AG04449 (cell line): ENCODE data around the gene CDYL.

ENCODE experiments used
- CTCF ChIA-PET: fragments of 350-600 bp; formaldehyde crosslinking; extraction: SDS; loops from one replicate; lab custom pipeline; 2021; ENCODE audit warnings: antibody characterized with exemption; lab: Yijun Ruan, JAX
- POLR2A ChIA-PET: fragments of 400-600, 350-600 bp; formaldehyde crosslinking; extraction: SDS; loops from one replicate; lab custom pipeline; 2020; ENCODE audit warnings: antibody characterized with exemption, inconsistent platforms; lab: Yijun Ruan, JAX
- DNase-seq: peaks from one replicate; pipeline ENCODE4 v3.0.0-alpha.2; 2010; ENCODE audit warnings: low read depth, low spot score
- H3K4me3 ChIP-seq: 2 replicates; pipeline ENCODE4 v1.5.1; 2011; ENCODE audit warnings: low read depth, mild to moderate bottlenecking, control low read depth, low read length
- CTCF ChIP-seq: IDR thresholded peaks from one replicate; pipeline ENCODE4 v1.5.1; 2011; ENCODE audit warnings: mild to moderate bottlenecking, moderate library complexity, low read length, control low read depth, inconsistent platforms; ENCODE audit not compliant: insufficient read depth; ENCODE audit errors: missing control alignments

CDYL gene

GRCh38 chr6:4814212-4814611 lies 38.0 kb downstream of the CDYL start:
- no peak for TF ChIP-seq CTCF
- ChIA-PET POLR2A (no interaction called here), CTCF (interaction anchor here (1.0 to 1.2 kb wide), 2 partner anchors 10 to 12 kb away, joined by 3 to 4 read pairs; no protein-coding TSS in a partner anchor)
- no peak for DNase-seq
- no peak overlapping the region for H3K4me3 ChIP-seq

GRCh38 chr6:4814987-4815386 lies 38.8 kb downstream of the CDYL start:
- ChIA-PET CTCF (interaction anchor here (1.0 to 1.5 kb wide), 4 partner anchors 9 to 29 kb away, joined by 3 to 4 read pairs (median 3); no protein-coding TSS in a partner anchor), POLR2A (no interaction called here)
- H3K4me3 ChIP-seq = no peak overlapping the region
- no peak for DNase-seq
- TF ChIP-seq CTCF = no peak

- DNase-seq = no peak
- ChIA-PET POLR2A (no interaction called here), CTCF (interaction anchor here (1.0 to 1.5 kb wide), 3 partner anchors 10 to 29 kb away, joined by 3 to 4 read pairs (median 3); no protein-coding TSS in a partner anchor)
- no peak overlapping the region for H3K4me3 ChIP-seq
- no peak for TF ChIP-seq CTCF
Observed at GRCh38 chr6:4815584-4815983, 39.4 kb downstream of the CDYL start.

- no peak overlapping the region for H3K4me3 ChIP-seq
- DNase-seq = no peak
- ChIA-PET POLR2A (no interaction called here), CTCF (interaction anchor here (1.2 to 1.3 kb wide), 2 partner anchors 40 to 235 kb away, joined by 3 read pairs; no protein-coding TSS in a partner anchor)
- TF ChIP-seq CTCF = no peak
Observed at GRCh38 chr6:4816904-4817303, 40.7 kb downstream of the CDYL start.

GRCh38 chr6:4817551-4817950 lies 41.3 kb downstream of the CDYL start:
- TF ChIP-seq CTCF = no peak
- ChIA-PET POLR2A (no interaction called here), CTCF (interaction anchor here (1.2 to 1.3 kb wide), 2 partner anchors 40 to 235 kb away, joined by 3 read pairs; no protein-coding TSS in a partner anchor)
- no peak overlapping the region for H3K4me3 ChIP-seq
- DNase-seq = no peak

- ChIA-PET CTCF (interaction anchor here (0.9 to 1.2 kb wide), 2 partner anchors 30 to 236 kb away, joined by 3 read pairs; no protein-coding TSS in a partner anchor), POLR2A (no interaction called here)
- no peak overlapping the region for H3K4me3 ChIP-seq
- no peak for TF ChIP-seq CTCF
- no peak for DNase-seq
Observed at GRCh38 chr6:4818272-4818938, 42.2 kb downstream of the CDYL start.
